Panc1 (cell line): ENCODE results near the gene ADAMTS4.

Experiments used
- CTCF ChIP-seq: fragments of 450-650 bp; IDR thresholded peaks from 2 replicates; pipeline ENCODE4 v1.5.1; 2017; ENCODE audit warnings: mild to moderate bottlenecking
- POLR2AphosphoS5 ChIP-seq: IDR thresholded peaks from 2 replicates; pipeline ENCODE4 v1.6.1; 2012; ENCODE audit warnings: mild to moderate bottlenecking, low read depth, low read length, moderate library complexity
- TCF7L2 ChIP-seq: IDR thresholded peaks from 2 replicates; pipeline ENCODE4 v1.6.1; 2011; ENCODE audit warnings: mild to moderate bottlenecking, low read depth, low read length, inconsistent platforms

DNA sequence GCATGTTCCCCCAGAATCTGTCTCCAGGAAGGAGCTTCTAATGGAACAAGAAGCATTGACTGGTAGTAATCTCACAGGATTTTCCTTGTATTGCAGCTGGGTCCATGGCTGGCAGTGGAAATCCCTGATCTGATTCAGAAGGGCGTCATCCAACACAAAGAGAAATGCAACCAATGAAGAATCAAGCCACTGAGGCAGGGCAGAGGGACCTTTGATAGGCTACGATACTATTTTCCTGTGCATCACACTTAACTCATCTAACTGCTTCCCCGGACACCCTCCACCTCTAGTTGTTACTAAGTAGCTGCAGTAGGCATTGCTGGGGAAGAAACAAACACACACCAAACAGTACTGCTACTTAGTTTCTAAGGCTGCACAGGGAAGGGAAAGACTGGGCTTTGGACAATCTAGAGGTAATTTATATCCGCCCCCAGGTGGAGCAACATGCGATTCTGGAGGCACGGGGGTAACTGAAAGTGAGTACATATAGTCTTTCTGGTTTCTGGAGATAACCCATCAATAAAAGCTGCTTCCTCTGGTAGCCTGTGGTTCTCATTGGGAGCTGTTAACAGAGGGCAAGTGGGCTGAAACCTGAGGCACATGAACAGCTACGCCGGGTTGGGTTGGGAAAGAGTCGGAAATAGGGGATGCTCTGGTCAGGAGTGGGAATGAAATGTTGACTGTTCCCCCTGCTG, 40.4 kb downstream of the ADAMTS4 start:
- TF ChIP-seq CTCF (no peak), POLR2AphosphoS5 (no peak), TCF7L2 (no peak)
